Pancreas (tissue), 10 donors: ENCODE data around the gene HNRNPL. TPM values are rescaled to one million over a fixed set of nuclear protein-coding genes. Genes with fewer than 3 reads are reported as not detected.
"Not testable (repeated sequence)": the region's sequence is repeated elsewhere in the genome, so short reads cannot be mapped to it uniquely, and the experiment has no call there.

Experiments
- ATAC-seq, 4 donors: fragments of 200-7000 bp; cut with Tn5 transposase; one replicate each; pipeline versions ENCODE4 v1.8.0 to v1.9.1; 2020; ENCODE audit warnings: mild to moderate bottlenecking in 4 of 4, moderate library complexity in 4 of 4
- DNase-seq, 6 donors: peaks; one replicate each; pipeline ENCODE4 v3.0.0-alpha.2; 2020
- FAIRE-seq: peaks from 2 replicates; lab custom pipeline; 2012; peaks lifted over from hg19 to GRCh38; lab: Jason Lieb, UNC
- H3K27ac ChIP-seq, 4 donors: fragments of 200-600 bp; sonication (generic); 1 replicate in 3 of 4; 2 replicates in 1 of 4; pipeline versions ENCODE4 v1.5.0 to v1.8.0; 2020
- H3K27me3 ChIP-seq, 4 donors: fragments of 200-600 bp; one replicate each; pipeline ENCODE4 v1.8.0; 2021
- H3K36me3 ChIP-seq, 3 donors: fragments of 200-600 bp; sonication (generic) in 1 of 3; one replicate each; pipeline versions ENCODE4 v1.5.0 to v1.8.0; 2020 to 2021
- H3K4me1 ChIP-seq, 3 donors: fragments of 200-600 bp; one replicate each; pipeline ENCODE4 v1.8.0; 2021
- H3K4me3 ChIP-seq, 4 donors: fragments of 200-600 bp; sonication (generic) in 2 of 4; one replicate each; pipeline versions ENCODE4 v1.5.0 to v1.8.0; 2020 to 2021
- H3K9me3 ChIP-seq, 4 donors: fragments of 200-600 bp; one replicate each; pipeline ENCODE4 v1.8.0; 2021
- WGBS, 2 donors: extraction: QIAGEN DNeasy Blood & Tissue Kit; methylation state at CpG; one replicate each; pipeline ENCODE4 v1.1.7; 2013; 5-methylcytosine and 5-hydroxymethylcytosine counted together
- intact Hi-C, 3 donors: fragments of 100-400 bp; cut with DNase I; formaldehyde crosslinking; loops; one replicate each; pipeline versions ENCODE4 v1.11.1 to v1.14.2; 2022
- polyA plus RNA-seq, 2 donors: library from polyadenylated mRNA; stranded (reverse); fragments of 200-250 nt; gene quantifications; one replicate each; pipeline ENCODE4 v1.2.3, GENCODE V29; 2013
- total RNA-seq, 6 donors: library from RNA; stranded (reverse); fragmentation: NEBNext Ultra II Directional in 4 of 6; extraction: Animal tissue kit (Norgen Biotek cat#: 25700) in 4 of 6; gene quantifications; one replicate each; pipeline versions ENCODE4 v1.2.1 to v1.2.4, GENCODE V29; 2021 to 2023
- TF ChIP-seq, protein P1 (sequence below), 4 donors: fragments of 200-600 bp; sonication (generic) in 3 of 4; IDR thresholded peaks; one replicate each; pipeline versions ENCODE4 v1.5.0 to v1.8.0; 2021; ENCODE audit warnings: antibody characterized with exemption in 4 of 4
- donor health status: healthy with polysubstance abuse.
- donor health status: DM: no; HTN: no; CAD: no; lungs with moderate emphysema.
- donor health status: DM: no; HTN: no; CAD: no.
- donor health status: control.
- donor health status: control.
- donor health status: Bipolar disorder and iron deficiency.
- donor health status: DM: yes; HTN: yes; CAD: no.
- donor health status: DM: no; HTN: no; CAD: no.
- donor health status: DM: no; HTN: no; CAD: no.
- donor health status: DM: yes; HTN: yes; CAD: no.

Gene HNRNPL
- total and polyA plus RNA-seq, 8 donors, result 89.2 to 161 (median 127) TPM

DNA sequence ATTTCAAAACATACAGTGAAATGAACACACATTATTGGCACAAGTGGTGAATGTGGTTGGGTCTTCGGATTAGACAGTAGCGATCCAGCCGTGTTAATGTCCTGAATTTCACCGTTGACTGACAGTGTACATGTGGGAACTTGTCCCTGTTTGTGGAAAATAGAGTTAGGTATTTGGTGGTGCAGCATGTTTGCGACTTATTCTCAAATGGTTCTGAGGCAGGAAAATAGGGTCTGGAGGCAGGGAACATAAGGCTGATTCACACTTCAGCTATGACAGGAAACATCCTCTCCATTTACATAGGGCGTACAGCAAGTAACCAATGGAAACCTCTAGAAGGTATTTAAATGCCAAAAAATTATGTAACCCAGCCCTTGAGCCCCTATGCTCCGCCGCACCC lies 56.6 kb downstream of the HNRNPL start:
- H3K27ac ChIP-seq, result no peak overlapping the region
- no peaks in the 10 kb centered on the region for H3K4me1 ChIP-seq
- H3K27me3 ChIP-seq, result no peaks in the 10 kb centered on the region
- no peak overlapping the region for H3K4me3 ChIP-seq
- H3K36me3 ChIP-seq, result no peaks in the 10 kb centered on the region
- DNase-seq, result no peak
- TF ChIP-seq, protein P1, sequence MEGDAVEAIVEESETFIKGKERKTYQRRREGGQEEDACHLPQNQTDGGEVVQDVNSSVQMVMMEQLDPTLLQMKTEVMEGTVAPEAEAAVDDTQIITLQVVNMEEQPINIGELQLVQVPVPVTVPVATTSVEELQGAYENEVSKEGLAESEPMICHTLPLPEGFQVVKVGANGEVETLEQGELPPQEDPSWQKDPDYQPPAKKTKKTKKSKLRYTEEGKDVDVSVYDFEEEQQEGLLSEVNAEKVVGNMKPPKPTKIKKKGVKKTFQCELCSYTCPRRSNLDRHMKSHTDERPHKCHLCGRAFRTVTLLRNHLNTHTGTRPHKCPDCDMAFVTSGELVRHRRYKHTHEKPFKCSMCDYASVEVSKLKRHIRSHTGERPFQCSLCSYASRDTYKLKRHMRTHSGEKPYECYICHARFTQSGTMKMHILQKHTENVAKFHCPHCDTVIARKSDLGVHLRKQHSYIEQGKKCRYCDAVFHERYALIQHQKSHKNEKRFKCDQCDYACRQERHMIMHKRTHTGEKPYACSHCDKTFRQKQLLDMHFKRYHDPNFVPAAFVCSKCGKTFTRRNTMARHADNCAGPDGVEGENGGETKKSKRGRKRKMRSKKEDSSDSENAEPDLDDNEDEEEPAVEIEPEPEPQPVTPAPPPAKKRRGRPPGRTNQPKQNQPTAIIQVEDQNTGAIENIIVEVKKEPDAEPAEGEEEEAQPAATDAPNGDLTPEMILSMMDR (IDR thresholded peaks at IDR 0.05), result no peak
- ATAC-seq, result no peak
- no peak for FAIRE-seq
- 80 to 83% methylated on average over 8 of the region's 8 CpGs for WGBS, 2 donors
- no peaks in the 10 kb centered on the region for H3K9me3 ChIP-seq
- intact Hi-C loops, result loop anchor here in 1 of 3 donors (2.0 kb wide), 1 partner anchor 18 kb away; no protein-coding TSS in a partner anchor

- H3K4me1 ChIP-seq, result no peaks in the 10 kb centered on the region
- H3K36me3 ChIP-seq, result no peaks in the 10 kb centered on the region
- peak in 3 of 4 donors; percentile 15 to 38 (median 19) for ATAC-seq
- WGBS, 2 donors, result 46 to 50% methylated on average over 58 to 65 of the region's 71 CpGs
- FAIRE-seq, result no peak
- intact Hi-C loops, result loop anchor here in 1 of 3 donors (2.0 kb wide), 1 partner anchor 18 kb away; no protein-coding TSS in a partner anchor
- no peaks in the 10 kb centered on the region for H3K9me3 ChIP-seq
- TF ChIP-seq, protein P1 (IDR thresholded peaks at IDR 0.05), result no peak
- no peak overlapping the region for H3K27ac ChIP-seq
- H3K4me3 ChIP-seq, result peak overlapping the region in 1 of 4 donors; percentile 25
- peak in 1 of 6 donors; percentile 46 for DNase-seq
- H3K27me3 ChIP-seq, result no peaks in the 10 kb centered on the region
Measured at GRCh38 chr19:38792250-38793111, 57.3 kb downstream of the HNRNPL start.

DNA sequence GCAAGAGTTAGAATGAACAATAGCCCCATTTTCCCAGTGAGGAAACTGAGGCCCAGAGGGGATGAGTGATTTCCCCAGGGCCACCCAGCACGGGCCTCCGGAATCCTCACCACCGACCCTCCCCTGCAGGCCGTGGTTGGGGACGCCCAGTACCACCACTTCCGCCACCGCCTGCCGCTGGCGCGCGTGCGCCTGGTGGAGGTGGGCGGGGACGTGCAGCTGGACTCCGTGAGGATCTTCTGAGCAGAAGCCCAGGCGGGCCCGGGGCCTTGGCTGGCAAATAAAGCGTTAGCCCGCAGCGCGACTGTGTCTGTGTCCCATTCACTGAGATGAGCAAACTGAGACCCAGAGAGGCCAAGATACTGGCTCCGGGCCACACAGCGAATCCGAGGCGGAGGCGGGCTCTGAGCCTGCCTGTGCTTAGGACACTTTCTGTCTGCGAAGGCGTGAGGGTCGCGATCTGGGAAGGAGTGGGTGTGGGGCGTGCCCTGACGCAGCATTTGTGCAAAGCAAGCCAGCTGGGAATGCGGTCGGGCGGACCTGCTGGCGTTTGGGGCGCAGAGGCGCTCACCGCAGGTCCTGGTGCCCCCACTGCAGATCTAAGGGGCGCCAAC lies 58.2 kb downstream of the HNRNPL start:
- H3K27me3 ChIP-seq, H3K4me1 ChIP-seq, H3K27ac ChIP-seq, H3K9me3 ChIP-seq, DNase-seq, H3K36me3 ChIP-seq, H3K4me3 ChIP-seq: not testable (repeated sequence)
- WGBS, 2 donors, result no CpG with 5 or more reads among the region's 40 CpGs
- peak; percentile 45 for FAIRE-seq
- intact Hi-C loops, result loop anchor here in 1 of 3 donors (2.0 kb wide), 1 partner anchor 17 kb away; no protein-coding TSS in a partner anchor
- ATAC-seq, result peak; percentile 95 to 98 (median 96)

DNA sequence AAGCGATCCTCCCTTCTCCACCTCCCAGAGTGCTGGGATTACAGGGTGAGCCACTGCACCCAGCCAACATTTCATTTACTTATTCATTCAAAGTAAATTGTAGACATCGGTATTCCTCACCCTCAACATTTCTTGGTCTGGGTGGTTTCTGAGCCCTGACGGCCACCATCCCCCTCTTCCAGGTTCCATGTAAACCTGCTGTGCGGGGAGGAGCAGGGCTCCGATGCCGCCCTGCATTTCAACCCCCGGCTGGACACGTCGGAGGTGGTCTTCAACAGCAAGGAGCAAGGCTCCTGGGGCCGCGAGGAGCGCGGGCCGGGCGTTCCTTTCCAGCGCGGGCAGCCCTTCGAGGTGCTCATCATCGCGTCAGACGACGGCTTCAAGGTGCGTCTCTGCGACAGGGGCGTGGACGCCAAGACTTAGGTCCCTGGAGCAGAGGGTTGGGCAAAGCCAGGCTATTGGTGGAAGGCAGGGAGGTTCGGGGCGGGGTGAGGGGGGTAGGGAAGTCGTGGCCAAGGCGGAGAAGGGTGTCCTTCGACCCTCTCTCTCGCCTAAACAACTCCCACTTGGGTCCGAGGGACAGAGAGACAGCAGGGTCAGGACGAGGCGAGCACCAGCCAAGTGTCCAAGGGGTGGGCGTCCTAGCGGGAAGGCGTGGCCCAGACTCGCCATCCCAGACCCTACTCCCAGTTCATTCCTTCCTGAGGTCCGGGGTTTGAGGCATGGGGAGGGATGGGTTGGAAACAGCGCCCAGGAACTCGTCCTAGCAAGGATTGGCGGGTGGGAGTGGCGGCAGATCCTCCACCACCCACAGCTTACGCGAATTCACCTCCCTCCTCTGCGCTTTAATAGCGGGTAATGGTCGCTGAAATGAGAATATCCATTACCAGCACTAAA lies 59.0 kb downstream of the HNRNPL start:
- DNase-seq, H3K9me3 ChIP-seq, H3K36me3 ChIP-seq, intact Hi-C loops, FAIRE-seq, H3K27ac ChIP-seq, H3K4me1 ChIP-seq, H3K4me3 ChIP-seq, H3K27me3 ChIP-seq: not testable (repeated sequence)
- WGBS, 2 donors, result 74 to 75% methylated on average over 10 to 18 of the region's 49 CpGs
- ATAC-seq, result peak in 2 of 4 donors; percentile 2 to 8

GRCh38 chr19:38788478-38789243 lies 61.1 kb downstream of the HNRNPL start, which contains the start of gene LGALS7B:
Gene LGALS7B (plus strand): TSS chr19:38789200. CDS start chr19:38789227, 27 bp downstream.
- Histone ChIP-seq H3K4me1 (peaks cover 0 to 4% (median 0%) of the 10 kb centered on the region in 3 donors), H3K27me3 (no peaks in the 10 kb centered on the region), H3K27ac (no peak within 1 kb of the TSS), H3K36me3 (no peaks in the 10 kb centered on the region), H3K4me3 (no peak within 1 kb of the TSS), H3K9me3 (no peaks in the 10 kb centered on the region)
- TF ChIP-seq, protein P1 (IDR thresholded peaks at IDR 0.05), result no peak
- ATAC-seq, result no peak
- intact Hi-C loops, result no loop called here
- WGBS, 2 donors, result 84% methylated on average over 12 to 14 of the region's 17 CpGs
- no peak for FAIRE-seq
- no peak for DNase-seq
